Measurements from ENCODE around the gene TKTL1.

TKTL1 gene

GRCh38 chrX:154370300-154371016 is 74.9 kb downstream of the TKTL1 start:
- H2AFZ ChIP-seq, result peak overlapping the region; percentile 60
- no peaks in the 10 kb centered on the region for H3K9me3 ChIP-seq (ENCODE audit: control insufficient read depth, low read length)
- no peak overlapping the region for H3K9ac ChIP-seq
- H3K79me2 ChIP-seq, result no peaks in the 10 kb centered on the region
- TF ChIP-seq CTCF (IDR thresholded peaks at IDR 0.05), result no peak
- no peaks in the 10 kb centered on the region for H3K36me3 ChIP-seq (ENCODE audit: control insufficient read depth, insufficient read depth, low read length)
- no peaks in the 10 kb centered on the region for H3K4me1 ChIP-seq
- H3K4me2 ChIP-seq (ENCODE audit: low read length), result peak overlapping the region; percentile 72
- peak overlapping the region; percentile 2 for H3K27ac ChIP-seq
- H3K27me3 ChIP-seq (ENCODE audit: control insufficient read depth, insufficient read depth, low read length), result no peaks in the 10 kb centered on the region
- H3K4me3 ChIP-seq (ENCODE audit: low read depth, low read length), result peak overlapping the region; percentile 49

- Histone ChIP-seq H2AFZ (peak overlapping the region; percentile 60), H3K36me3 (ENCODE audit: control insufficient read depth, insufficient read depth, low read length) (no peaks in the 10 kb centered on the region), H3K9me3 (ENCODE audit: control insufficient read depth, low read length) (no peaks in the 10 kb centered on the region), H3K9ac (no peak overlapping the region), H3K4me3 (ENCODE audit: low read depth, low read length) (peak overlapping the region; percentile 49), H3K4me2 (ENCODE audit: low read length) (peak overlapping the region; percentile 72), H3K27me3 (ENCODE audit: control insufficient read depth, insufficient read depth, low read length) (no peaks in the 10 kb centered on the region), H3K27ac (no peak overlapping the region), H3K79me2 (no peaks in the 10 kb centered on the region), H3K4me1 (no peaks in the 10 kb centered on the region)
- TF ChIP-seq CTCF (IDR thresholded peaks at IDR 0.05), result no peak
These were observed 75.6 kb downstream of the TKTL1 start for GRCh38 chrX:154371017-154371788.

GRCh38 chrX:154371789-154372300 is 76.2 kb downstream of the TKTL1 start:
- Histone ChIP-seq H3K27me3 (ENCODE audit: control insufficient read depth, insufficient read depth, low read length) (no peaks in the 10 kb centered on the region), H3K27ac (no peak overlapping the region), H3K36me3 (ENCODE audit: control insufficient read depth, insufficient read depth, low read length) (no peaks in the 10 kb centered on the region), H3K4me3 (ENCODE audit: low read depth, low read length) (no peak overlapping the region), H3K9ac (no peak overlapping the region), H3K9me3 (ENCODE audit: control insufficient read depth, low read length) (no peaks in the 10 kb centered on the region), H3K4me1 (no peaks in the 10 kb centered on the region), H3K79me2 (no peaks in the 10 kb centered on the region), H2AFZ (no peak overlapping the region), H3K4me2 (ENCODE audit: low read length) (no peak overlapping the region)
- TF ChIP-seq CTCF (IDR thresholded peaks at IDR 0.05), result no peak

GRCh38 chrX:154372612-154373022 is 77.0 kb downstream of the TKTL1 start:
- Histone ChIP-seq H3K27me3 (ENCODE audit: control insufficient read depth, insufficient read depth, low read length) (no peaks in the 10 kb centered on the region), H3K27ac (no peak overlapping the region), H3K4me2 (ENCODE audit: low read length) (no peak overlapping the region), H3K9ac (no peak overlapping the region), H3K9me3 (ENCODE audit: control insufficient read depth, low read length) (no peaks in the 10 kb centered on the region), H3K4me1 (no peaks in the 10 kb centered on the region), H2AFZ (no peak overlapping the region), H3K79me2 (no peaks in the 10 kb centered on the region), H3K4me3 (ENCODE audit: low read depth, low read length) (no peak overlapping the region), H3K36me3 (ENCODE audit: control insufficient read depth, insufficient read depth, low read length) (no peaks in the 10 kb centered on the region)
- no peak for TF ChIP-seq CTCF (IDR thresholded peaks at IDR 0.05)
